Measurements from ENCODE around the gene MEGF6.

DNA sequence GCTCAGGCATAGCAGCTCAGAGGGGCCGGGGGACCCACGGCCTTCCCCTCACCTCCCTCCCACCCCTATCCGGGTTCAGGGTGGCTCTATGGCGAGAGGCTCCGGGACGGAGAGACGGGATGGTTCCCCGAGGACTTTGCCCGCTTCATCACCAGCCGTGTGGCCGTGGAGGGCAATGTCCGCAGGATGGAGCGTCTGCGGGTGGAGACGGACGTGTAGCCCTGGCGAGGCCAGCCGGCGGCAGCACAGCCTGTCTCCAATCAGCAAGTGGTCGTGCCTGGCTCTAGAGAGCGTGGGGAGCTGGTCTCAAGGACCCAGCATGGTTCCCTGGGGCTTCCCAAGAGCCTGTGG is 131.0 kb downstream of the MEGF6 start:
- TF ChIP-seq POLR2A (IDR thresholded peaks at IDR 0.05; ENCODE audit: low read depth, low read length) = no peak
- no peak for TF ChIP-seq POLR2AphosphoS5 (IDR thresholded peaks at IDR 0.05; ENCODE audit: low read depth, low read length)
